Panc1 (cell line): ENCODE measurements around the gene TEX51. TPM values are rescaled to one million over a fixed set of nuclear protein-coding genes. Genes with fewer than 3 reads are reported as not detected.

Source experiments
- ATAC-seq: fragments of 200-7000 bp; cut with Tn5 transposase; 2 replicates; pipeline ENCODE4 v1.9.1; 2020; ENCODE audit warnings: mild to moderate bottlenecking, moderate library complexity
- BruUV-seq: library from RNA; stranded (reverse); fragments of 400-500 nt; replicated peaks from 2 replicates; lab custom pipeline; 2021; lab: Mats Ljungman, UMichigan
- CTCF ChIA-PET: fragments of 300-600 bp; sonication (Branson Sonifier 250); formaldehyde crosslinking; loops from one replicate; lab custom pipeline; 2022; ENCODE audit warnings: antibody characterized with exemption; lab: Charles Lee
- POLR2A ChIA-PET: fragments of 300-600 bp; sonication (Branson Sonifier 250); formaldehyde crosslinking; loops from one replicate; lab custom pipeline; 2022; ENCODE audit warnings: antibody characterized with exemption; lab: Charles Lee
- DNase-seq: peaks from one replicate; pipeline ENCODE4 v3.0.0-alpha.2; 2010; ENCODE audit warnings: low read depth, low spot score
- H3K27ac ChIP-seq: 2 replicates; pipeline ENCODE4 v1.5.1; 2011; ENCODE audit warnings: mild to moderate bottlenecking, low read length, inconsistent platforms
- H3K27me3 ChIP-seq: fragments of 200-500 bp; sonication (Bioruptor generic); 2 replicates; pipeline ENCODE4 v1.6.0; 2014; ENCODE audit warnings: low read length, inconsistent platforms; ENCODE audit not compliant: control insufficient read depth, insufficient read depth
- H3K36me3 ChIP-seq: fragments of 200-500 bp; sonication (Bioruptor generic); 2 replicates; pipeline ENCODE4 v1.5.1; 2014; ENCODE audit warnings: inconsistent platforms, mild to moderate bottlenecking, low read length, moderate library complexity; ENCODE audit not compliant: control insufficient read depth, insufficient read depth
- H3K4me1 ChIP-seq: 2 replicates; pipeline ENCODE4 v1.5.1; 2011; ENCODE audit warnings: inconsistent platforms, mild to moderate bottlenecking, low read length, moderate library complexity; ENCODE audit not compliant: control insufficient read depth, insufficient read depth
- H3K4me3 ChIP-seq, 2 experiments: 2 replicates each; pipeline ENCODE4 v1.5.1; 2011 to 2012; ENCODE audit warnings: low read depth in 2 of 2, low read length in 2 of 2, mild to moderate bottlenecking in 2 of 2, inconsistent platforms in 1 of 2, moderate library complexity in 1 of 2
- H3K9me3 ChIP-seq: fragments of 200-500 bp; sonication (Bioruptor generic); 2 replicates; pipeline ENCODE4 v1.5.1; 2014; ENCODE audit warnings: low read depth, mild to moderate bottlenecking, inconsistent platforms, low read length, moderate library complexity; ENCODE audit not compliant: control insufficient read depth, insufficient read depth
- POLR2AphosphoS5 ChIP-seq: IDR thresholded peaks from 2 replicates; pipeline ENCODE4 v1.6.1; 2012; ENCODE audit warnings: mild to moderate bottlenecking, low read depth, low read length, moderate library complexity
- SIN3A ChIP-seq: IDR thresholded peaks from 2 replicates; pipeline ENCODE4 v1.6.1; 2012; ENCODE audit warnings: low read depth, mild to moderate bottlenecking, low read length, moderate library complexity, borderline replicate concordance; ENCODE audit not compliant: insufficient read depth
- TCF7L2 ChIP-seq: IDR thresholded peaks from 2 replicates; pipeline ENCODE4 v1.6.1; 2011; ENCODE audit warnings: mild to moderate bottlenecking, low read depth, low read length, inconsistent platforms
- in situ Hi-C: cut with HindIII; loops from 2 replicates; pipeline ENCODE4 v1.10.0; 2016; ENCODE audit warnings: low sequenced_read_pairs, low pct_unique_long_range_greater_than_20kb
- intact Hi-C: fragments of 100-400 bp; cut with micrococcal nuclease; formaldehyde crosslinking; loops from one replicate; pipeline ENCODE4 v1.10.0; 2022; ENCODE audit not compliant: unreplicated experiment
- total RNA-seq: library from RNA; stranded (reverse); gene quantifications from one replicate; pipeline ENCODE4 v1.2.1, GENCODE V29; 2021; ENCODE audit not compliant: unreplicated experiment
- TF ChIP-seq, protein P1 (sequence below): fragments of 450-650 bp; IDR thresholded peaks from 2 replicates; pipeline ENCODE4 v1.5.1; 2017; ENCODE audit warnings: mild to moderate bottlenecking
- TF ChIP-seq, protein P2 (sequence below), 2 experiments: IDR thresholded peaks; 2 replicates each; pipeline ENCODE4 v1.6.1; 2011 to 2012; ENCODE audit warnings: low read depth in 2 of 2, control low read depth in 1 of 2, low read length in 1 of 2, mild to moderate bottlenecking in 1 of 2, moderate library complexity in 1 of 2; ENCODE audit not compliant: insufficient read depth in 1 of 2

TEX51 gene
- total RNA-seq, 1 experiment from 2014 or later, result not detected

GRCh38 chr2:126916744-126917143 is 18.1 kb downstream of the TEX51 start:
- Histone ChIP-seq H3K4me1 (no peaks in the 10 kb centered on the region), H3K4me3 (no peak overlapping the region), H3K36me3 (no peaks in the 10 kb centered on the region), H3K9me3 (no peaks in the 10 kb centered on the region), H3K27me3 (peaks cover 3% of the 10 kb centered on the region), H3K27ac (no peak overlapping the region)
- ATAC-seq (no peak), DNase-seq (no peak)
- intact Hi-C loops (no loop called here), in situ Hi-C loops (no loop called here)
- POLR2A ChIA-PET, result no interaction called here
- CTCF ChIA-PET, result no interaction called here
- no TSS peak for BruUV-seq
- no peak for TF ChIP-seq TCF7L2
- TF ChIP-seq, protein P1, sequence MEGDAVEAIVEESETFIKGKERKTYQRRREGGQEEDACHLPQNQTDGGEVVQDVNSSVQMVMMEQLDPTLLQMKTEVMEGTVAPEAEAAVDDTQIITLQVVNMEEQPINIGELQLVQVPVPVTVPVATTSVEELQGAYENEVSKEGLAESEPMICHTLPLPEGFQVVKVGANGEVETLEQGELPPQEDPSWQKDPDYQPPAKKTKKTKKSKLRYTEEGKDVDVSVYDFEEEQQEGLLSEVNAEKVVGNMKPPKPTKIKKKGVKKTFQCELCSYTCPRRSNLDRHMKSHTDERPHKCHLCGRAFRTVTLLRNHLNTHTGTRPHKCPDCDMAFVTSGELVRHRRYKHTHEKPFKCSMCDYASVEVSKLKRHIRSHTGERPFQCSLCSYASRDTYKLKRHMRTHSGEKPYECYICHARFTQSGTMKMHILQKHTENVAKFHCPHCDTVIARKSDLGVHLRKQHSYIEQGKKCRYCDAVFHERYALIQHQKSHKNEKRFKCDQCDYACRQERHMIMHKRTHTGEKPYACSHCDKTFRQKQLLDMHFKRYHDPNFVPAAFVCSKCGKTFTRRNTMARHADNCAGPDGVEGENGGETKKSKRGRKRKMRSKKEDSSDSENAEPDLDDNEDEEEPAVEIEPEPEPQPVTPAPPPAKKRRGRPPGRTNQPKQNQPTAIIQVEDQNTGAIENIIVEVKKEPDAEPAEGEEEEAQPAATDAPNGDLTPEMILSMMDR, result no peak
- TF ChIP-seq, protein P2, sequence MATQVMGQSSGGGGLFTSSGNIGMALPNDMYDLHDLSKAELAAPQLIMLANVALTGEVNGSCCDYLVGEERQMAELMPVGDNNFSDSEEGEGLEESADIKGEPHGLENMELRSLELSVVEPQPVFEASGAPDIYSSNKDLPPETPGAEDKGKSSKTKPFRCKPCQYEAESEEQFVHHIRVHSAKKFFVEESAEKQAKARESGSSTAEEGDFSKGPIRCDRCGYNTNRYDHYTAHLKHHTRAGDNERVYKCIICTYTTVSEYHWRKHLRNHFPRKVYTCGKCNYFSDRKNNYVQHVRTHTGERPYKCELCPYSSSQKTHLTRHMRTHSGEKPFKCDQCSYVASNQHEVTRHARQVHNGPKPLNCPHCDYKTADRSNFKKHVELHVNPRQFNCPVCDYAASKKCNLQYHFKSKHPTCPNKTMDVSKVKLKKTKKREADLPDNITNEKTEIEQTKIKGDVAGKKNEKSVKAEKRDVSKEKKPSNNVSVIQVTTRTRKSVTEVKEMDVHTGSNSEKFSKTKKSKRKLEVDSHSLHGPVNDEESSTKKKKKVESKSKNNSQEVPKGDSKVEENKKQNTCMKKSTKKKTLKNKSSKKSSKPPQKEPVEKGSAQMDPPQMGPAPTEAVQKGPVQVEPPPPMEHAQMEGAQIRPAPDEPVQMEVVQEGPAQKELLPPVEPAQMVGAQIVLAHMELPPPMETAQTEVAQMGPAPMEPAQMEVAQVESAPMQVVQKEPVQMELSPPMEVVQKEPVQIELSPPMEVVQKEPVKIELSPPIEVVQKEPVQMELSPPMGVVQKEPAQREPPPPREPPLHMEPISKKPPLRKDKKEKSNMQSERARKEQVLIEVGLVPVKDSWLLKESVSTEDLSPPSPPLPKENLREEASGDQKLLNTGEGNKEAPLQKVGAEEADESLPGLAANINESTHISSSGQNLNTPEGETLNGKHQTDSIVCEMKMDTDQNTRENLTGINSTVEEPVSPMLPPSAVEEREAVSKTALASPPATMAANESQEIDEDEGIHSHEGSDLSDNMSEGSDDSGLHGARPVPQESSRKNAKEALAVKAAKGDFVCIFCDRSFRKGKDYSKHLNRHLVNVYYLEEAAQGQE (IDR thresholded peaks at IDR 0.05; ENCODE audit: insufficient read depth in 1 of 2, low read depth in 2 of 2, low read length in 1 of 2), result no peak
- TF ChIP-seq SIN3A, result no peak
- no peak for TF ChIP-seq POLR2AphosphoS5

DNA sequence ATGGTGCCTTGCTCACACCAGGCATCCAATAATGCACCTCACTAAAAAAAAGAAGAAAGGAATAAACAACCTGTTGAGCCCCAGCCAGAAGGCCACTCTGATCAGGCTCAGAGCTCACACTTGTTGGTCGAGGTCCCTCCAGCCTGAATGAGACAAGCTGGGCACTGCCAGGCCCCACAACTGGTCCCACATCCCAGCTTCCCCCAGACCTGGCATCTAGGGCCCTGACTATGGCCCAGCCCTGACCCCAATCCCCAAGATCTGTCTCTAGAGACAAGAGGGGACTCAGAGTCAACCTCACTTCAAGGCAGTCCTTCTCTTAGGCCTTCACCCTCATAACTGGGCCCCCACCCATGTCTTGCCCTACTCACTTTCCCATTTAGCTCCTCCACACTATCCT is 22.4 kb downstream of the TEX51 start:
- no peak overlapping the region for H3K27ac ChIP-seq
- no peak for ATAC-seq
- H3K4me3 ChIP-seq, result no peak overlapping the region
- no peaks in the 10 kb centered on the region for H3K9me3 ChIP-seq
- no peak for TF ChIP-seq POLR2AphosphoS5
- TF ChIP-seq SIN3A, result no peak
- TF ChIP-seq, protein P2 (IDR thresholded peaks at IDR 0.05; ENCODE audit: insufficient read depth in 1 of 2, low read depth in 2 of 2, low read length in 1 of 2), result no peak
- TF ChIP-seq, protein P1, result no peak
- no peak for TF ChIP-seq TCF7L2
- intact Hi-C loops, result no loop called here
- in situ Hi-C loops, result no loop called here
- no TSS peak for BruUV-seq
- no peaks in the 10 kb centered on the region for H3K36me3 ChIP-seq
- ChIA-PET POLR2A (no interaction called here), CTCF (no interaction called here)
- H3K27me3 ChIP-seq, result peaks cover 3% of the 10 kb centered on the region
- H3K4me1 ChIP-seq, result no peaks in the 10 kb centered on the region
- no peak for DNase-seq
